HEK293 (cell line): Measurements from ENCODE around the gene MDH2.

ENCODE experiments used
- CTCF ChIA-PET: fragments of 350-600 bp; formaldehyde crosslinking; extraction: SDS; loops from one replicate; lab custom pipeline; 2021; ENCODE audit warnings: antibody characterized with exemption; lab: Yijun Ruan, JAX
- POLR2A ChIA-PET: fragments of 300-600 bp; formaldehyde crosslinking; extraction: SDS; loops from one replicate; lab custom pipeline; 2020; ENCODE audit warnings: antibody characterized with exemption, inconsistent platforms; lab: Yijun Ruan, JAX
- H3K27ac ChIP-seq: fragments of 200-500 bp; sonication (Bioruptor generic); 2 replicates; pipeline ENCODE4 v1.5.1; 2014; ENCODE audit warnings: low read depth, low read length, control low read depth, inconsistent platforms; ENCODE audit errors: extremely low read depth
- H3K36me3 ChIP-seq, 2 experiments: fragments of 200-500 bp in 1 of 2; sonication (Bioruptor generic) in 1 of 2; 1 replicate in 1 of 2; 2 replicates in 1 of 2; pipeline ENCODE4 v1.5.1; 2014 to 2017; ENCODE audit warnings: inconsistent platforms in 2 of 2, low read length in 2 of 2; ENCODE audit not compliant: control insufficient read depth in 2 of 2, insufficient read depth in 1 of 2
- H3K4me1 ChIP-seq: fragments of 200-500 bp; sonication (Bioruptor generic); 2 replicates; pipeline ENCODE4 v1.5.1; 2014; ENCODE audit warnings: mild to moderate bottlenecking, low read length, inconsistent platforms; ENCODE audit not compliant: control insufficient read depth, insufficient read depth
- H3K4me3 ChIP-seq: 2 replicates; pipeline ENCODE4 v1.5.1; 2011; ENCODE audit warnings: low read depth, mild to moderate bottlenecking, control low read depth, low read length, moderate library complexity
- H3K9me3 ChIP-seq: fragments of 200-500 bp; sonication (Bioruptor generic); 2 replicates; pipeline ENCODE4 v1.5.1; 2014; ENCODE audit warnings: low read depth, low read length, inconsistent platforms; ENCODE audit not compliant: control insufficient read depth, insufficient read depth
- MZF1 ChIP-seq: fragments of 450-650 bp; formaldehyde crosslinking; IDR thresholded peaks from 2 replicates; pipeline ENCODE4 v1.5.1; 2017; ENCODE audit warnings: missing biosample characterization, missing genetic modification characterization, borderline replicate concordance
- ZBTB48 ChIP-seq: fragments of 450-650 bp; formaldehyde crosslinking; IDR thresholded peaks from 2 replicates; pipeline ENCODE4 v1.5.1; 2016; ENCODE audit warnings: missing biosample characterization, missing genetic modification characterization
- ZFP41 ChIP-seq: fragments of 450-650 bp; formaldehyde crosslinking; IDR thresholded peaks from 2 replicates; pipeline ENCODE4 v1.5.1; 2016; ENCODE audit warnings: missing biosample characterization, missing genetic modification characterization, borderline replicate concordance
- ZNF114 ChIP-seq: fragments of 450-650 bp; formaldehyde crosslinking; IDR thresholded peaks from 2 replicates; pipeline ENCODE4 v1.5.0; 2017; ENCODE audit warnings: missing biosample characterization, missing genetic modification characterization
- ZNF133 ChIP-seq: fragments of 450-650 bp; formaldehyde crosslinking; IDR thresholded peaks from 2 replicates; pipeline ENCODE4 v1.5.1; 2016; ENCODE audit warnings: missing biosample characterization, missing genetic modification characterization
- ZNF146 ChIP-seq: fragments of 450-650 bp; formaldehyde crosslinking; IDR thresholded peaks from 2 replicates; pipeline ENCODE4 v1.5.1; 2016; ENCODE audit warnings: missing biosample characterization, missing genetic modification characterization
- ZNF223 ChIP-seq: fragments of 450-650 bp; formaldehyde crosslinking; IDR thresholded peaks from 2 replicates; pipeline ENCODE4 v1.5.1; 2016; ENCODE audit warnings: missing biosample characterization, missing genetic modification characterization
- ZNF266 ChIP-seq: fragments of 450-650 bp; formaldehyde crosslinking; IDR thresholded peaks from 2 replicates; pipeline ENCODE4 v1.5.1; 2016; ENCODE audit warnings: missing biosample characterization, missing genetic modification characterization, low read depth
- ZNF302 ChIP-seq: fragments of 450-650 bp; formaldehyde crosslinking; IDR thresholded peaks from 2 replicates; pipeline ENCODE4 v1.5.1; 2016; ENCODE audit warnings: missing biosample characterization, missing genetic modification characterization, low read depth
- ZNF473 ChIP-seq: fragments of 450-650 bp; formaldehyde crosslinking; IDR thresholded peaks from 2 replicates; pipeline ENCODE4 v1.5.1; 2017; ENCODE audit warnings: missing biosample characterization, missing genetic modification characterization
- ZNF501 ChIP-seq: fragments of 450-650 bp; formaldehyde crosslinking; IDR thresholded peaks from 2 replicates; pipeline ENCODE4 v1.5.1; 2016; ENCODE audit warnings: missing biosample characterization, missing genetic modification characterization
- ZNF548 ChIP-seq: fragments of 450-650 bp; formaldehyde crosslinking; IDR thresholded peaks from 2 replicates; pipeline ENCODE4 v1.5.1; 2016; ENCODE audit warnings: missing biosample characterization, missing genetic modification characterization
- ZNF558 ChIP-seq: fragments of 450-650 bp; formaldehyde crosslinking; IDR thresholded peaks from 2 replicates; pipeline ENCODE4 v1.5.1; 2016; ENCODE audit warnings: missing biosample characterization, missing genetic modification characterization
- ZNF571 ChIP-seq: fragments of 450-650 bp; formaldehyde crosslinking; IDR thresholded peaks from 2 replicates; pipeline ENCODE4 v1.5.0; 2017; ENCODE audit warnings: missing biosample characterization, missing genetic modification characterization
- ZNF600 ChIP-seq: fragments of 450-650 bp; formaldehyde crosslinking; IDR thresholded peaks from 2 replicates; pipeline ENCODE4 v1.5.1; 2016; ENCODE audit warnings: missing biosample characterization, missing genetic modification characterization
- ZNF768 ChIP-seq: fragments of 450-650 bp; formaldehyde crosslinking; IDR thresholded peaks from 2 replicates; pipeline ENCODE4 v1.5.1; 2018; ENCODE audit warnings: missing biosample characterization, mild to moderate bottlenecking, missing genetic modification characterization
- TF ChIP-seq, protein P1 (sequence below): fragments of 450-650 bp; formaldehyde crosslinking; IDR thresholded peaks from 2 replicates; pipeline ENCODE4 v1.5.1; 2016; ENCODE audit warnings: missing biosample characterization, missing genetic modification characterization, low read depth
- TF ChIP-seq, protein P2 (sequence below): fragments of 450-650 bp; formaldehyde crosslinking; IDR thresholded peaks from 2 replicates; pipeline ENCODE4 v1.5.1; 2016; ENCODE audit warnings: missing biosample characterization, missing genetic modification characterization
- TF ChIP-seq, protein P3 (sequence below): fragments of 450-650 bp; formaldehyde crosslinking; IDR thresholded peaks from 2 replicates; pipeline ENCODE4 v1.5.1; 2016; ENCODE audit warnings: missing biosample characterization, missing genetic modification characterization
- TF ChIP-seq, protein P4 (sequence below): fragments of 450-650 bp; formaldehyde crosslinking; conservative IDR thresholded peaks from 2 replicates; pipeline ENCODE4 v1.5.1; 2016; ENCODE audit warnings: low read depth, missing biosample characterization, missing genetic modification characterization
- TF ChIP-seq, protein P5 (sequence below): fragments of 450-650 bp; formaldehyde crosslinking; IDR thresholded peaks from 2 replicates; pipeline ENCODE4 v1.5.1; 2016; ENCODE audit warnings: missing biosample characterization, missing genetic modification characterization
- TF ChIP-seq, protein P6 (sequence below): fragments of 450-650 bp; formaldehyde crosslinking; IDR thresholded peaks from 2 replicates; pipeline ENCODE4 v1.5.1; 2016; ENCODE audit warnings: missing biosample characterization, missing genetic modification characterization

MDH2 gene

DNA sequence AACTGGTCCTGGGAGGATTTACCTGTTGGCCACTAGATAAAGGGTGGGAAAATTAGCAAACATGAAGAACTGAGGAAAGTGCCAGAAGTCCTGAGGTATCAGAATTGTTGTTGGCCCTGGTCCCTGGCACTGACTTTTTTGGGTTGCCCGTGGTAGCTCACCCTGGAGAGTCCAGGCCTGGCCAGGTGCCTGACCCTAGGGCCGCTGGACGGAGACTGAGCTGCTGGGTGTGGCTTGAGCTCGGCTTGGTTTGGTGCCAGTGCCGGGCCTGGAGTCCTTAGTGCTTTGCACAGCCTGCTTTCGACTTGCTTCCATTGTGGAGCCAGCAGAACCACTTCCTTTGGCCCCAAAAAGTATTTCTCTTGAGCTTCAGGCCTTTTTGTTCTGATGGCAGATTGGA is 12.9 kb downstream of the MDH2 start (continued):
- TF ChIP-seq, protein P1, sequence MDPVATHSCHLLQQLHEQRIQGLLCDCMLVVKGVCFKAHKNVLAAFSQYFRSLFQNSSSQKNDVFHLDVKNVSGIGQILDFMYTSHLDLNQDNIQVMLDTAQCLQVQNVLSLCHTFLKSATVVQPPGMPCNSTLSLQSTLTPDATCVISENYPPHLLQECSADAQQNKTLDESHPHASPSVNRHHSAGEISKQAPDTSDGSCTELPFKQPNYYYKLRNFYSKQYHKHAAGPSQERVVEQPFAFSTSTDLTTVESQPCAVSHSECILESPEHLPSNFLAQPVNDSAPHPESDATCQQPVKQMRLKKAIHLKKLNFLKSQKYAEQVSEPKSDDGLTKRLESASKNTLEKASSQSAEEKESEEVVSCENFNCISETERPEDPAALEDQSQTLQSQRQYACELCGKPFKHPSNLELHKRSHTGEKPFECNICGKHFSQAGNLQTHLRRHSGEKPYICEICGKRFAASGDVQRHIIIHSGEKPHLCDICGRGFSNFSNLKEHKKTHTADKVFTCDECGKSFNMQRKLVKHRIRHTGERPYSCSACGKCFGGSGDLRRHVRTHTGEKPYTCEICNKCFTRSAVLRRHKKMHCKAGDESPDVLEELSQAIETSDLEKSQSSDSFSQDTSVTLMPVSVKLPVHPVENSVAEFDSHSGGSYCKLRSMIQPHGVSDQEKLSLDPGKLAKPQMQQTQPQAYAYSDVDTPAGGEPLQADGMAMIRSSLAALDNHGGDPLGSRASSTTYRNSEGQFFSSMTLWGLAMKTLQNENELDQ (tag by site-specific recombination), result no peak
- TF ChIP-seq ZNF558 (tag by site-specific recombination), result no peak
- no peak for TF ChIP-seq ZNF571 (tag by site-specific recombination)
- TF ChIP-seq, all 188 proteins: peak for 0

DNA sequence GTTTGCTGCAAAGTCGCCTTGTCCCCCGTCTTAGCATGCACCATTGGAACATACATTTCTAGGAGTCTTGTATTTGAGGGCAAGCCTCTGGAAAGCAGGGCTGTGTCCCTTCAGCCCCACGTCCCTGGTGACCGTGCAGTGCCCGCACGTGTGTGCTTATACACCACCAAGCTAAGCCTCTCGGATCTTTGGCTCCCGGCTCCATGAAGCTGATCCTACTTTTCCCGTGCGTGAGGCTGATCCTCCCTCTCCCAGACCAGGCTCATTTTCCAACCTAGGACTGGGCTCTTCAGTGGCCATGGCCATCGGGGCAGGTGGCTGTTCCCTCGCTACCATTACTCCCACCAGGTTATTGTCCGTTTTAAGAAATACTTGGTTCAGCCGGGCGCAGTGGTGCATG is 14.3 kb downstream of the MDH2 start:
- Histone ChIP-seq H3K9me3 (no peaks in the 10 kb centered on the region), H3K4me1 (no peaks in the 10 kb centered on the region), H3K4me3 (no peak overlapping the region), H3K36me3 (peaks cover 20 to 98% of the 10 kb centered on the region in 2 experiments), H3K27ac (no peak overlapping the region)
- POLR2A ChIA-PET, result interaction anchor here (1.3 kb wide), 1 partner anchor 14 kb away, joined by 4 read pairs; the partner anchor contains the start of genes MDH2 and STYXL1
- TF ChIP-seq, protein P2, sequence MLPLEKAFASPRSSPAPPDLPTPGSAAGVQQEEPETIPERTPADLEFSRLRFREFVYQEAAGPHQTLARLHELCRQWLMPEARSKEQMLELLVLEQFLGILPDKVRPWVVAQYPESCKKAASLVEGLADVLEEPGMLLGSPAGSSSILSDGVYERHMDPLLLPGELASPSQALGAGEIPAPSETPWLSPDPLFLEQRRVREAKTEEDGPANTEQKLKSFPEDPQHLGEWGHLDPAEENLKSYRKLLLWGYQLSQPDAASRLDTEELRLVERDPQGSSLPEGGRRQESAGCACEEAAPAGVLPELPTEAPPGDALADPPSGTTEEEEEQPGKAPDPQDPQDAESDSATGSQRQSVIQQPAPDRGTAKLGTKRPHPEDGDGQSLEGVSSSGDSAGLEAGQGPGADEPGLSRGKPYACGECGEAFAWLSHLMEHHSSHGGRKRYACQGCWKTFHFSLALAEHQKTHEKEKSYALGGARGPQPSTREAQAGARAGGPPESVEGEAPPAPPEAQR (tag by site-specific recombination), result no peak
- TF ChIP-seq MZF1 (tag by site-specific recombination), result no peak
- no peak for TF ChIP-seq ZNF223 (tag by site-specific recombination)
- no peak for TF ChIP-seq ZNF548 (tag by site-specific recombination)
- TF ChIP-seq, protein P3, sequence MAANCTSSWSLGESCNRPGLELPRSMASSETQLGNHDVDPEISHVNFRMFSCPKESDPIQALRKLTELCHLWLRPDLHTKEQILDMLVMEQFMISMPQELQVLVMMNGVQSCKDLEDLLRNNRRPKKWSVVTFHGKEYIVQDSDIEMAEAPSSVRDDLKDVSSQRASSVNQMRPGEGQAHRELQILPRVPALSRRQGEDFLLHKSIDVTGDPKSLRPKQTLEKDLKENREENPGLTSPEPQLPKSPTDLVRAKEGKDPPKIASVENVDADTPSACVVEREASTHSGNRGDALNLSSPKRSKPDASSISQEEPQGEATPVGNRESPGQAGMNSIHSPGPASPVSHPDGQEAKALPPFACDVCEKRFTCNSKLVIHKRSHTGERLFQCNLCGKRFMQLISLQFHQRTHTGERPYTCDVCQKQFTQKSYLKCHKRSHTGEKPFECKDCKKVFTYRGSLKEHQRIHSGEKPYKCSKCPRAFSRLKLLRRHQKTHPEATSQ (tag by site-specific recombination), result no peak
- no peak for TF ChIP-seq ZNF133 (tag by site-specific recombination)
- TF ChIP-seq ZNF600 (tag by site-specific recombination), result no peak
- TF ChIP-seq ZNF501 (tag by site-specific recombination), result no peak
- TF ChIP-seq ZNF473 (tag by site-specific recombination), result no peak
- TF ChIP-seq ZFP41, result no peak
- no peak for TF ChIP-seq ZNF146 (tag by site-specific recombination)
- TF ChIP-seq ZNF302 (tag by site-specific recombination), result no peak
- TF ChIP-seq, protein P4, sequence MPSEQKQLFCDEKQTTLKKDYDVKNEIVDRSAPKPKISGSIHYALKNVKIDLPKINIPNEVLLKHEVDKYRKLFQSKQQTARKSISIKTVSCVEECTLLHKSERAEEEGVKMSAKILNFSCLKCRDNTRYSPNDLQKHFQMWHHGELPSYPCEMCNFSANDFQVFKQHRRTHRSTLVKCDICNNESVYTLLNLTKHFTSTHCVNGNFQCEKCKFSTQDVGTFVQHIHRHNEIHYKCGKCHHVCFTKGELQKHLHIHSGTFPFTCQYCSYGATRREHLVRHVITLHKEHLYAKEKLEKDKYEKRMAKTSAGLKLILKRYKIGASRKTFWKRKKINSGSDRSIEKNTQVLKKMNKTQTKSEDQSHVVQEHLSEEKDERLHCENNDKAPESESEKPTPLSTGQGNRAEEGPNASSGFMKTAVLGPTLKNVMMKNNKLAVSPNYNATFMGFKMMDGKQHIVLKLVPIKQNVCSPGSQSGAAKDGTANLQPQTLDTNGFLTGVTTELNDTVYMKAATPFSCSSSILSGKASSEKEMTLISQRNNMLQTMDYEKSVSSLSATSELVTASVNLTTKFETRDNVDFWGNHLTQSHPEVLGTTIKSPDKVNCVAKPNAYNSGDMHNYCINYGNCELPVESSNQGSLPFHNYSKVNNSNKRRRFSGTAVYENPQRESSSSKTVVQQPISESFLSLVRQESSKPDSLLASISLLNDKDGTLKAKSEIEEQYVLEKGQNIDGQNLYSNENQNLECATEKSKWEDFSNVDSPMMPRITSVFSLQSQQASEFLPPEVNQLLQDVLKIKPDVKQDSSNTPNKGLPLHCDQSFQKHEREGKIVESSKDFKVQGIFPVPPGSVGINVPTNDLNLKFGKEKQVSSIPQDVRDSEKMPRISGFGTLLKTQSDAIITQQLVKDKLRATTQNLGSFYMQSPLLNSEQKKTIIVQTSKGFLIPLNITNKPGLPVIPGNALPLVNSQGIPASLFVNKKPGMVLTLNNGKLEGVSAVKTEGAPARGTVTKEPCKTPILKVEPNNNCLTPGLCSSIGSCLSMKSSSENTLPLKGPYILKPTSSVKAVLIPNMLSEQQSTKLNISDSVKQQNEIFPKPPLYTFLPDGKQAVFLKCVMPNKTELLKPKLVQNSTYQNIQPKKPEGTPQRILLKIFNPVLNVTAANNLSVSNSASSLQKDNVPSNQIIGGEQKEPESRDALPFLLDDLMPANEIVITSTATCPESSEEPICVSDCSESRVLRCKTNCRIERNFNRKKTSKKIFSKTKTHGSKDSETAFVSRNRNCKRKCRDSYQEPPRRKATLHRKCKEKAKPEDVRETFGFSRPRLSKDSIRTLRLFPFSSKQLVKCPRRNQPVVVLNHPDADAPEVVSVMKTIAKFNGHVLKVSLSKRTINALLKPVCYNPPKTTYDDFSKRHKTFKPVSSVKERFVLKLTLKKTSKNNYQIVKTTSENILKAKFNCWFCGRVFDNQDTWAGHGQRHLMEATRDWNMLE (tag by site-specific recombination), result no peak
- no peak for TF ChIP-seq ZNF114
- TF ChIP-seq, protein P5, sequence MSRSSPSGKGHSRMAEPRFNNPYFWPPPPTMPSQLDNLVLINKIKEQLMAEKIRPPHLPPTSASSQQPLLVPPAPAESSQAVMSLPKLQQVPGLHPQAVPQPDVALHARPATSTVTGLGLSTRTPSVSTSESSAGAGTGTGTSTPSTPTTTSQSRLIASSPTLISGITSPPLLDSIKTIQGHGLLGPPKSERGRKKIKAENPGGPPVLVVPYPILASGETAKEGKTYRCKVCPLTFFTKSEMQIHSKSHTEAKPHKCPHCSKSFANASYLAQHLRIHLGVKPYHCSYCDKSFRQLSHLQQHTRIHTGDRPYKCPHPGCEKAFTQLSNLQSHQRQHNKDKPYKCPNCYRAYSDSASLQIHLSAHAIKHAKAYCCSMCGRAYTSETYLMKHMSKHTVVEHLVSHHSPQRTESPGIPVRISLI (tag by site-specific recombination), result no peak
- TF ChIP-seq ZNF768 (tag by site-specific recombination), result no peak
- TF ChIP-seq ZBTB48, result no peak
- TF ChIP-seq, protein P6, sequence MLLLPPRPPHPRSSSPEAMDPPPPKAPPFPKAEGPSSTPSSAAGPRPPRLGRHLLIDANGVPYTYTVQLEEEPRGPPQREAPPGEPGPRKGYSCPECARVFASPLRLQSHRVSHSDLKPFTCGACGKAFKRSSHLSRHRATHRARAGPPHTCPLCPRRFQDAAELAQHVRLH (tag by site-specific recombination), result no peak
- no peak for TF ChIP-seq ZNF266 (tag by site-specific recombination)
- CTCF ChIA-PET, result no interaction called here
